ENCODE results near the gene INPP5A. TPM values are rescaled to one million over a fixed set of nuclear protein-coding genes. Genes with fewer than 3 reads are reported as not detected.

Gene INPP5A
- total RNA-seq, 1 donor from 2014 or later = 45.2 TPM

- no peaks in the 10 kb centered on the region for H3K36me3 Mint-ChIP-seq (ENCODE audit: low read depth, unreplicated experiment)
- H3K4me1 Mint-ChIP-seq (ENCODE audit: unreplicated experiment) = peaks cover 37% of the 10 kb centered on the region
- peaks cover 14% of the 10 kb centered on the region for H3K27me3 Mint-ChIP-seq (ENCODE audit: unreplicated experiment)
- no peaks in the 10 kb centered on the region for H3K9me3 Mint-ChIP-seq (ENCODE audit: unreplicated experiment)
- H3K4me3 Mint-ChIP-seq (ENCODE audit: unreplicated experiment) = no peak overlapping the region
- DNase-seq (ENCODE audit: low spot score) = no peak
- no peak for TF ChIP-seq CTCF (IDR thresholded peaks at IDR 0.05; ENCODE audit: unreplicated experiment)
- H3K27ac Mint-ChIP-seq (ENCODE audit: unreplicated experiment) = no peak overlapping the region
Measured at GRCh38 chr10:132541129-132541528, 3.5 kb downstream of the INPP5A start.

DNA sequence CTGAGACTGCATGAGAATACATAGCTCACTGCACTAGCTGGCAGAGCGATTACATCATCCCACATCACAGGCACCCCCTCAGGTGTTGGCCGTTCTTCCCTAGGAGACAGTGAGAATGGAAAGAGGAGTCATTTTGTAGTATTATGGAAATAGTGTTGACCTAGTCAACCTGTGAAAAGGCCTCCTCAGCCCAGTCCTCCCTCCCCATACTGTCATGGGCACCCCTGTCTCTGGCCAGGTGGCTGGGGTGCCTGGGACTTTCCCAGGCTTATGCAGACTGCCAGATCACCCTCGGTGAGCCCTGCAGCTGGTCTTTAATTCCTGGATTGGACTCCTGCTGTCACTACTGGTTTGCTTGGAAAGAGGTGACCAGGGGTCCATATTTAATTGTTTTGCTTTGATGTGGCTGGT lies 4.0 kb downstream of the INPP5A start:
- peaks cover 37% of the 10 kb centered on the region for H3K4me1 Mint-ChIP-seq (ENCODE audit: unreplicated experiment)
- peaks cover 14% of the 10 kb centered on the region for H3K27me3 Mint-ChIP-seq (ENCODE audit: unreplicated experiment)

DNA sequence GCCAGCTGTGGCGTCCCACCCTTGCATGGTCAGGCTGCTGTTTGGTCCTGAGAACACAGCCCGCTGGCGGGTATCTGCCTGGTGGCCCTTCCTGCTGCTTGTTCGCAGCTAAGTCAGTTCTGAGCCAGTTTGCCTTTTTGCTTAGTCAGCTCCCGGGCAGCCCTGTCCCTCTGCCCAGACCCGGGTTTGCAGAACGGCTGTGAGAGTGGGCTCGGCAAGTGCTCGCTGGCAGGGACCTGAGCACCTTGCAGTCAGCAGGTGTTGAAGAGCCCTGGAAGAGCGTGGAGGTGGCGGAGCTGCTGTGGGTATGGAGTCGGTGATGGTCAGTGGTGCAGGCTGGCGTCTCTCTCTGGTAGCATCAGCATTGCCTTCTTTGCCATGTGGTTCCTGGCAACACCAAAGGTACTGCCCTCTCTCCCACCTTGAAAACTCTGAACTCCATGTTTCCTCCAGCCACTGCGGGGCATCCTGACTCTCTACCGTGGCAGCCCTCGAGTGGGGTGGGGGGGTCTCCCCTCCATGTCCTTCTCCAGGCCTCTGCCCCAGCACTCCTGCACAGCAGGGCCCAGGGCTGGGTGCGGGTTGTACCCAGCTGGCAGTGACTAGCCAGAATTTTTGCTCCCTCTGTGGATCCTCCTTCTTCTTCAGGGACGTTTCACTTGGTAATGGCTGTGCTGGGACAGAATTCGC lies 4.6 kb downstream of the INPP5A start:
- DNase-seq (ENCODE audit: low spot score) = no peak
- H3K36me3 Mint-ChIP-seq (ENCODE audit: low read depth, unreplicated experiment) = no peaks in the 10 kb centered on the region
- peaks cover 37% of the 10 kb centered on the region for H3K4me1 Mint-ChIP-seq (ENCODE audit: unreplicated experiment)
- peaks cover 15% of the 10 kb centered on the region for H3K27me3 Mint-ChIP-seq (ENCODE audit: unreplicated experiment)
- no peak for TF ChIP-seq CTCF (IDR thresholded peaks at IDR 0.05; ENCODE audit: unreplicated experiment)
- no peaks in the 10 kb centered on the region for H3K9me3 Mint-ChIP-seq (ENCODE audit: unreplicated experiment)
- H3K27ac Mint-ChIP-seq (ENCODE audit: unreplicated experiment) = no peak overlapping the region
- no peak overlapping the region for H3K4me3 Mint-ChIP-seq (ENCODE audit: unreplicated experiment)

More for the DNA sequence above, 4.0 kb downstream of the INPP5A start:
- H3K4me3 Mint-ChIP-seq (ENCODE audit: unreplicated experiment) = no peak overlapping the region
- no peak overlapping the region for H3K27ac Mint-ChIP-seq (ENCODE audit: unreplicated experiment)
- no peaks in the 10 kb centered on the region for H3K9me3 Mint-ChIP-seq (ENCODE audit: unreplicated experiment)
- no peak for TF ChIP-seq CTCF (IDR thresholded peaks at IDR 0.05; ENCODE audit: unreplicated experiment)
- no peaks in the 10 kb centered on the region for H3K36me3 Mint-ChIP-seq (ENCODE audit: low read depth, unreplicated experiment)
- no peak for DNase-seq (ENCODE audit: low spot score)

- peaks cover 37% of the 10 kb centered on the region for H3K4me1 Mint-ChIP-seq (ENCODE audit: unreplicated experiment)
- DNase-seq (ENCODE audit: low spot score) = no peak
- H3K27me3 Mint-ChIP-seq (ENCODE audit: unreplicated experiment) = peaks cover 15% of the 10 kb centered on the region
- no peak for TF ChIP-seq CTCF (IDR thresholded peaks at IDR 0.05; ENCODE audit: unreplicated experiment)
- H3K36me3 Mint-ChIP-seq (ENCODE audit: low read depth, unreplicated experiment) = no peaks in the 10 kb centered on the region
- no peaks in the 10 kb centered on the region for H3K9me3 Mint-ChIP-seq (ENCODE audit: unreplicated experiment)
- no peak overlapping the region for H3K4me3 Mint-ChIP-seq (ENCODE audit: unreplicated experiment)
- H3K27ac Mint-ChIP-seq (ENCODE audit: unreplicated experiment) = no peak overlapping the region
Measured at GRCh38 chr10:132542819-132543218, 5.2 kb downstream of the INPP5A start.

DNA sequence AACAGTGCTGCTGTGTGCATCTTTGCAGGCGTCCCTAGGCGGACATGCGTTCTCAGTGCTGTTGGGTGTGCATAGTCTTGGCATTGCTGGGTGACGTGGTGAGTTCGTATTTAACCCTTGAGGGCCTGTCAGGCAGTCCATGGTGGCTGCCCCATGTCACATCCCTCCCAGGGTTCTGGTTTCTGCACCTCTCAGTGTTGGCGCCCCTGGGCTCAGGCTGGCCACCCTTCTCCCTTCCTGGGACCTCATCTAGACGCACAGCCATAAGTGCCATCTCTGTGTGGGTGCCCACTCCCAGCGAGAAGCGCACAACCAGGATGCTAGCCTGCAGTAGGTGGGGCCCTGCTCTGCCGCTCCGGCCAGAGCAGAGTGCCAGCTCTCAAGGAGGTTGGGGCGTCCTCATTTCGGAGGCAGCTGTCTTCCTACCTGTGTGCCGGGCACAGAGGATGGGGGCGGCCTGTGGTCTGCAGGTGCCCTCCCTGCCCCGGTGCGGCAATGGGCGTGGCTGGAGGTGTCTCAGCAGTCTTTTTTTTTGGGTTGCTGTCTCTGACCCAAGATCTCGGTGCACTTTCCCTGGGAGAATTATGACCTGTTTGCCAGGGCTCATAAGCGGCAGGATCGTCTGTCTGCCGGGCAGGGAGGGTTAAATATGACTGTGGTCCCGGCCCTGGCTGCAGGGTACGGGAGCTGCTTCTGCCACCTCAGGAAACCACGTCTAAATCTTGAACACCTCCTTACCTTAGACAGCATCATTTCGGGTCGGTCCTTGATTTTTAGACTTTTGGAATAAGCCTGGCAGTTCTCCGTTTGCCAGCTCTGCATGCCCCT lies 6.5 kb downstream of the INPP5A start:
- no peak for DNase-seq (ENCODE audit: low spot score)
- Mint-ChIP-seq H3K4me1 (ENCODE audit: unreplicated experiment) (peaks cover 31% of the 10 kb centered on the region), H3K36me3 (ENCODE audit: low read depth, unreplicated experiment) (no peaks in the 10 kb centered on the region), H3K27me3 (ENCODE audit: unreplicated experiment) (peaks cover 10% of the 10 kb centered on the region), H3K9me3 (ENCODE audit: unreplicated experiment) (no peaks in the 10 kb centered on the region), H3K27ac (ENCODE audit: unreplicated experiment) (no peak overlapping the region), H3K4me3 (ENCODE audit: unreplicated experiment) (no peak overlapping the region)
- TF ChIP-seq CTCF (IDR thresholded peaks at IDR 0.05; ENCODE audit: unreplicated experiment) = no peak

Measured in endothelial cell (in vitro differentiated cells).